Amygdala (tissue), 56 donors: Measurements from ENCODE around the gene MGAT4A.

Experiments
- DNase-seq, 56 donors: peaks; one replicate each; lab custom pipeline; 2025; lab: John Stamatoyannopoulos, UW

Gene MGAT4A

GRCh38 chr2:98731041-98731893 is at the start of gene MGAT4A:
TSS of gene MGAT4A (minus strand) at chr2:98731132. CDS start at chr2:98726332, 4,800 bp downstream.
- DNase-seq, result peak in 49 of 56 donors; percentile 29 to 85 (median 65)

- DNase-seq, result no peak
Observed at GRCh38 chr2:98778741-98779483, 48.0 kb upstream of the MGAT4A start.

GRCh38 chr2:98778151-98778550 is 47.2 kb upstream of the MGAT4A start:
- no peak for DNase-seq

- DNase-seq, result no peak
Observed at GRCh38 chr2:98777710-98778109, 46.8 kb upstream of the MGAT4A start.

GRCh38 chr2:98777076-98777475 is 46.1 kb upstream of the MGAT4A start:
- no peak for DNase-seq

GRCh38 chr2:98776136-98776535 is 45.2 kb upstream of the MGAT4A start:
- no peak for DNase-seq

- no peak for DNase-seq
Observed at GRCh38 chr2:98775146-98775986, 44.4 kb upstream of the MGAT4A start.

- DNase-seq, result no peak
Observed at GRCh38 chr2:98773907-98774306, 43.0 kb upstream of the MGAT4A start.

GRCh38 chr2:98773169-98773568 is 42.2 kb upstream of the MGAT4A start:
- no peak for DNase-seq

- DNase-seq, result no peak
Observed at GRCh38 chr2:98772536-98772935, 41.6 kb upstream of the MGAT4A start.

GRCh38 chr2:98771721-98772524 is 41.0 kb upstream of the MGAT4A start:
- DNase-seq, result peak in 1 of 56 donors; percentile 18

GRCh38 chr2:98771264-98771663 is 40.3 kb upstream of the MGAT4A start:
- DNase-seq, result no peak

GRCh38 chr2:98769784-98770183 is 38.9 kb upstream of the MGAT4A start:
- DNase-seq, result no peak

- no peak for DNase-seq
Observed at GRCh38 chr2:98769114-98769476, 38.2 kb upstream of the MGAT4A start.

- DNase-seq, result no peak
Observed at GRCh38 chr2:98768384-98769113, 37.6 kb upstream of the MGAT4A start.

GRCh38 chr2:98764499-98764898 is 33.6 kb upstream of the MGAT4A start:
- no peak for DNase-seq

- no peak for DNase-seq
Observed at GRCh38 chr2:98763209-98763951, 32.4 kb upstream of the MGAT4A start.

GRCh38 chr2:98761909-98762308 is 31.0 kb upstream of the MGAT4A start:
- DNase-seq, result no peak
